Stimulated activated CD4-positive, alpha-beta T cell treated with anti-CD3 and anti-CD28 coated beads, Interleukin-2, amount 100 ng/mL, for 48 hours (primary cell): ENCODE measurements around the gene CHCHD10.
A peak's percentile ranks its signal among the peaks of the same experiment; 100 is the strongest.

ENCODE experiments used
- DNase-seq, 2 donors: peaks; one replicate each; pipeline ENCODE4 v3.0.0-alpha.2; 2020

CHCHD10 gene

GRCh38 chr22:23769321-23769965, 1.7 kb upstream of the CHCHD10 start:
- DNase-seq = no peak

DNA sequence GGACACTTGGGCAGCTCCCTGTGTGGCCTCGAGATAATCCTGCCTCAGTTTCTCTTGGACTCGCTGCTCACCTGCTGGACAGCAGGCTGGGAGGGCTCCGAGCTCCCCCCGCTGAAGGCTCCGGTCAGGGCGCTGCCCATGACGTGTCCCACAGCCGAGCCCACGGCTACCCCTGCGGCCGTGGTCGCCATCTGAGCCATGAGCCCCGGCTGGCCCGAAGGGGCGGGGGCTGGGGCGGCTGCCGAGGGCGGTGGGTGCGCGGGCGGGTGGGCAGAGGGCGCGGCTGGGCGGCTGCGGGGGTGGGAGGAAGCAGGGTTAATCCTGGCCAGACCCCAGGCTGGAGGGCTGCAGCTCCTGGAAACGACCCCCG, 484 bp downstream of the CHCHD10 start:
- no peak for DNase-seq

DNA sequence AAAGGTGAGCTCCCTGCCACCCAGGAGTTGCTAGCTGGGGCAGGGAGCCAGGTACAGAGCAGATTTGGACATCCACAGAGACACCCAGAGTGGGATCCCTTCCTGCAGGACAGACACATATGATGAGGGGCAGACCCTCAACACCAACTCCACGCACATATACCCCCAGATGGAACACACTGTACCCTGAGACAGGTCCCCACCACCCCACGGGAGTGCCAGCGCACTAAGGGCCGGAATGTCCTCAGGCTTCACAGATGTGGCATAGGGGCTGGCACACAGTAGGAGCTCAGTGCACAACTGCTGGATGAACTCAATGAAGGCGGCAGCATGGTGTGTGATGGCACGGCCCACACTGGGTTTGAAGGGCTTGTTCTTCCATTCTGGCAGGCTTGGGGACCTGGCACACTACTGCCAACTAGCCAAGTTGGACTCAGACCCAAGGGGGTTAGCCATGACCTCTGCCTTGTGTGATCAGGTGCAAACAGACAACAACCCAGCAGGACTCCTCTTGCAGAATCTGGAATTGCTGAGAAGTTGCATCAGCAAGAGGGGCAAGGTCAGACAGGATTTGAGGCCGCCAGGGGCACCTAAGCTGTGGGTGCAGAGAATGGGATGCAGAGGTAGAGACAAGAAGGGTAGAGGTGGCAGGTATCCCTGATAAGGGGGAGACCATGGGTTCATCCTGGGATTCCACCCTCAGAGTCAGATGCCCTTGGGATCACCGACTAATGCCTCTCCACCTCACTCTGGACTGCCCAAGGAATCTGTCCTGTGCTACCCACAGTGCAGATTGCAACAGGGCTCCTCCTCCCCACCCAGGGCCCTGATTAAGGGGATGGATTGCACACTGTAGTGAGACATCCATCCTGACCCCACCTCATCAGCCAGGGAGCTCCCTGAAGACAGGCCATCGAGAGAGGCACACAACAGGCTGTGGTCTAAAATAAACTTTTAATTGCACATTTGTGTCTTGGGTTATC, 2.6 kb downstream of the CHCHD10 start:
- DNase-seq = no peak

GRCh38 chr22:23763954-23764353, 3.8 kb downstream of the CHCHD10 start:
- no peak for DNase-seq

- peak; percentile 37 to 44 for DNase-seq
Observed at GRCh38 chr22:23763579-23763945, 4.2 kb downstream of the CHCHD10 start.

GRCh38 chr22:23762842-23763578, 4.8 kb downstream of the CHCHD10 start, which contains the start of gene C22orf15:
C22orf15 (plus strand) TSS chr22:23762990; CDS start chr22:23763307, 317 bp downstream.
- DNase-seq = no peak

GRCh38 chr22:23760056-23760455, 7.7 kb downstream of the CHCHD10 start:
- no peak for DNase-seq

- DNase-seq = no peak
Observed at GRCh38 chr22:23759566-23759965, 8.2 kb downstream of the CHCHD10 start.

DNA sequence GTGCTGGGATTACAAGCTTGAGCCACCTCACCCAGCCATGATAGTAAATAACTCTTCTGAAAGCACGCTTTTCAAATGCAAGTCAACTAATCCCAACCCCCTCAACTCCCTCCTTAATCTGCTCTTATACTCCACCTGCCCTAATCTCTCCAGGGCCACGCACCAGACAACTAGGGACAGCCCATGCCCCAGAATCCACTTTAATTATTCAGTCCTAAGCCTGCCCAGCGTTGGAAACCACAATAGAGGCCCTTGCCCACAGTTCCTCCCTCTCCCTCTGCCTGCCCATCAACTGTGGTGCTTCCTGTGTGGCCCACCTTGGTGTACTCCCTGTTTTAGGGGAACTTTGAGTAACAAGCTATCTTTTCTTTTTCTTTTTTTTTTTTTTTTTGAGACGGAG, 10.9 kb downstream of the CHCHD10 start:
- DNase-seq = no peak

GRCh38 chr22:23755711-23756110, 12.1 kb downstream of the CHCHD10 start:
- DNase-seq = no peak

GRCh38 chr22:23754980-23755636, 12.7 kb downstream of the CHCHD10 start:
- no peak for DNase-seq

DNA sequence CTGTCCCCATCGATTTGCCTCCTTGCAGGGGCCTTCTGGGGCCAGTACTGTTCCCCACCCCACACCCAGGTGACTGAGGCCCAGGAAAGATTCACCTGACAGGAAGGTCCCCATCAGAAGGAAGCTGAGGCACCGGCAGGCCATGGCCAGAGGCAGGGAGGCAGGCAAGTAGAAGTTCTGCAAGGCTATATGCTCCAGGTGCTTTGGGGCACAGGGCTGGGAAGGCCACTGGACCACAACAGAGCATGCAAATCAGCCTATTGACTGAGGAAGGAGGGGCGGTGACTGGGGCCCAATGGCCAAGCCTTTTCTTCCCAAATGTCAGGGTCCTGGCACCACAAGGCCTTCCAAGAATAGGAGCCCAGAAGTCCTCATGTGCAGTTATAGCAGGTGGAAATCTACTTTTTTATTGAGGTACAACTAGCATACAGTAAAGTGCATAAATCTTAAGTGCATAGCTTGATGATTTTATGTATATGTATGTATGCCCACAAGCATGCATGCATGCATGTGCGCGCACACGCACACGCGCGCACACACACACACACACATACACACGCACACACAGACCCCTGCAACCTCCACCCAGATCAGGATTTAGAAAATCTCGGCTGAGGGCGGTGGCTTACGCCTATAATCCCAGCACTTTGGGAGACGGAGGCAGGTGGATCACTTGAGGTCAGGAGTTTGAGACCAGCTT, 13.4 kb downstream of the CHCHD10 start, which contains the start of gene VPREB3:
Gene VPREB3 (minus strand): TSS at position 206 of the 700 bp plus-strand sequence. CDS start 62 bp downstream, at position 144.
- no peak for DNase-seq

- no peak for DNase-seq
Observed at GRCh38 chr22:23753385-23753784, 14.4 kb downstream of the CHCHD10 start.

- DNase-seq = no peak
Observed at GRCh38 chr22:23752750-23753149, 15.0 kb downstream of the CHCHD10 start.

GRCh38 chr22:23752090-23752691, 15.6 kb downstream of the CHCHD10 start:
- no peak for DNase-seq

DNA sequence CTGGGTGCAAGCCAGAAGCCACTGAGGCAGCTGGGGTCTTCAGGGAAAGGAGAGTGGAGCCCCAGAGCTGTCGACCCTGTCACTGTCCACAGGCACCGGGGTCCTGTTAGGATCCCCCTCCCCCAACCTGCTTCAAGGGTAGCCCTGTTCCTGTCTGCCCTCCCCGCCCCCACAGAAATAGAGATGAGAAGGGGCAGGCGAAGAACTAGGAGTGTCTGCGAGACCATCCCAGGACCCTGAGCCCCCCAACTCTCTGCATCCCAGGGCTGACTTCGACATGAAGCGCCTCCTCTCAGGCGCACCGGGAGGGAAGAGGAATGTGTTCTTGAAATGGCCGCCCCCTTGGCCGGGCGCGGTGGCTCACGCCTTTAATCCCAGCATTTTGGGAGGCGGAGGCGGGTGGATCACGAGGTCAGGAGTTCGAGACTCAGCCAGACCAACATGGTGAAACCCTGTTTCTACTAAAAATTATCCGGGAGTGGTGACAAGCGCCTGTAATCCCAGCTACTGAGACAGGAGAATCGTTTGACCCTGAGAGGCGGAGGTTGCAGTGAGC, 16.3 kb downstream of the CHCHD10 start:
- no peak for DNase-seq

DNA sequence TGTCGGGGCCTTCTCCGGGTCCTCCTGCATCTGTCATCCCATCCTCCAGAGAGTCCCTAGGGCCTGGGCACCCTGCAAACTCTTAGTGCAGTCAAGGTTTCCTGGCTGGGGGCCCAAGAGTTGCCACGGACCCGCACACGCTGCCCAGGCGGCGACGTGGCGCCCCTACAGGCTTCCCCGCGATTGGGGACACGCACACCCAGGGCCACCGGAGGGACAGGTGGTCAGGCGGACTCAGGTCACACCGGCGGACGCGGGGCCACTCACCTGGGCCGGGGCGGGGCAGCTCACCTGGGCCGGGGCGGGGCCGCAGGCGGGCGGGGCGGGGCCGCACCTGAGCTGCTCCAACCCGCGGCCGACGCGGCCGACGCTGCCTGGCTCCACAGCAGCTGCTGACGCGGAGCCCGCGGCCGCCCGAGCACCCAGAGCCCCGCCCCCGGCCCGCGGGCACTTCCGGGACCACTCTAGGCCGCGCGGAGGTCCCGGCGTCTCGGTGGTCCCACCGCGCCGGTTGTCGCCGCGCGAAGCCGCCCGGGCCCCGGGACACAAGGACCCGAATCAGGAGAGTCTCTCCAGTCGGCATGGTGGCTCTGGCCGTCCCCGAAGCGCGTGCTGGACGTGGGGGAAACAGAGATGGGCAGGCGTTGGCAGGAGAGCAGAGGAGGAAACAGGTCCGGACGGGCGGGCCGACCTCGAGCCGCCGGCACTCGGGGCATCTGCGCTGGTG, 16.9 kb downstream of the CHCHD10 start, which contains the start of gene ZNF70:
Gene ZNF70 (minus strand): TSS at position 399 of the 727 bp plus-strand sequence. CDS start 5,972 bp downstream, outside the sequence.
- DNase-seq = peak; percentile 61 to 78

GRCh38 chr22:23750367-23750713, 17.4 kb downstream of the CHCHD10 start:
- no peak for DNase-seq

GRCh38 chr22:23749841-23750301, 17.9 kb downstream of the CHCHD10 start:
- DNase-seq = no peak

GRCh38 chr22:23745791-23746190, 22.0 kb downstream of the CHCHD10 start:
- no peak for DNase-seq
